K562 (cell line): Measurements from ENCODE around the gene KRT81. TPM values are rescaled to one million over a fixed set of nuclear protein-coding genes. Genes with fewer than 3 reads are reported as not detected.

Experiments used
- ATAC-seq: fragments of 200-7000 bp; cut with Tn5 transposase; 3 replicates; pipeline ENCODE4 v1.9.1; 2020; ENCODE audit warnings: moderate library complexity
- BruUV-seq: library from RNA; stranded (reverse); fragments of 400-500 nt; replicated peaks from 2 replicates; lab custom pipeline; 2021; lab: Mats Ljungman, UMichigan
- CTCF ChIA-PET: fragments of 300-600 bp; formaldehyde crosslinking; extraction: SDS; loops from one replicate; lab custom pipeline; 2021; ENCODE audit warnings: low intra/inter-chr PET ratio; lab: Yijun Ruan, JAX
- POLR2A ChIA-PET: fragments of 300-600, 350-650 bp; sonication (Branson Sonifier 250); formaldehyde crosslinking; extraction: SDS; loops from one replicate; lab custom pipeline; 2021; ENCODE audit warnings: antibody characterized with exemption, inconsistent platforms; lab: Yijun Ruan, JAX
- DNase-seq, 4 experiments: peaks; one replicate each; pipeline versions ENCODE4 v3.0.0 to v3.0.0-alpha.2; 2011 to 2018; ENCODE audit warnings: low spot score in 3 of 4, mixed read lengths in 3 of 4; ENCODE audit errors: extremely low read depth in 1 of 4
- FAIRE-seq: peaks from 2 replicates; lab custom pipeline; 2011; peaks lifted over from hg19 to GRCh38; lab: Jason Lieb, UNC
- H2AFZ ChIP-seq: 2 replicates; pipeline ENCODE4 v1.6.0; 2011; ENCODE audit warnings: low read depth, low read length, control low read depth, inconsistent platforms
- H3K27ac ChIP-seq: fragments of 200-600 bp; 3 replicates; pipeline ENCODE4 v1.8.0; 2011; ENCODE audit warnings: low read depth, mild to moderate bottlenecking, control low read depth, inconsistent platforms, low read length, moderate library complexity, mixed read lengths; ENCODE audit errors: extremely low read depth
- H3K27me3 ChIP-seq, 2 experiments: fragments of 300-600 bp in 1 of 2; 2 replicates in 1 of 2; 3 replicates in 1 of 2; pipeline versions ENCODE4 v1.6.0 to v1.8.0; 2011; ENCODE audit warnings: inconsistent platforms in 2 of 2, low read length in 2 of 2, mild to moderate bottlenecking in 1 of 2, mixed read lengths in 1 of 2, moderate library complexity in 1 of 2; ENCODE audit not compliant: control insufficient read depth in 2 of 2, insufficient read depth in 2 of 2
- H3K36me3 ChIP-seq: fragments of 300-600 bp; 3 replicates; pipeline ENCODE4 v1.8.0; 2011; ENCODE audit warnings: mild to moderate bottlenecking, low read length, inconsistent platforms; ENCODE audit not compliant: control insufficient read depth, insufficient read depth
- H3K4me1 ChIP-seq, 2 experiments: fragments of 200-600 bp in 1 of 2; replicated peaks in 1 of 2; 2 replicates in 1 of 2; 3 replicates in 1 of 2; pipeline versions ENCODE4 v1.5.1 to v1.8.0; 2011; ENCODE audit warnings: inconsistent platforms in 2 of 2, low read length in 2 of 2, mild to moderate bottlenecking in 1 of 2, mixed read lengths in 1 of 2, moderate library complexity in 1 of 2; ENCODE audit not compliant: control insufficient read depth in 2 of 2, insufficient read depth in 2 of 2
- H3K4me2 ChIP-seq: 2 replicates; pipeline ENCODE4 v1.6.1; 2011; ENCODE audit warnings: low read length, control low read depth, inconsistent platforms, mixed read lengths; ENCODE audit not compliant: insufficient read depth
- H3K4me3 ChIP-seq: fragments of 200-600 bp; sonication (generic), shearing (Covaris generic); 2 replicates; pipeline ENCODE4 v1.5.1; 2016; ENCODE audit warnings: control low read depth, inconsistent platforms
- H3K79me2 ChIP-seq: fragments of 200-600 bp; 3 replicates; pipeline ENCODE4 v1.8.0; 2011; ENCODE audit warnings: low read length, inconsistent platforms; ENCODE audit not compliant: control insufficient read depth, insufficient read depth
- H3K9ac ChIP-seq, 2 experiments: 2 replicates each; pipeline versions ENCODE4 v1.6.0 to v1.6.1; 2011; ENCODE audit warnings: low read depth in 2 of 2, low read length in 2 of 2, control low read depth in 1 of 2, inconsistent platforms in 1 of 2, mild to moderate bottlenecking in 1 of 2, mixed read lengths in 1 of 2; ENCODE audit not compliant: insufficient read depth in 1 of 2
- H3K9me1 ChIP-seq: one replicate; pipeline ENCODE4 v1.6.0; 2011; ENCODE audit warnings: inconsistent platforms, mild to moderate bottlenecking, low read length, moderate library complexity; ENCODE audit not compliant: control insufficient read depth, insufficient read depth
- H3K9me3 ChIP-seq: replicated peaks from 2 replicates; pipeline ENCODE4 v1.5.1; 2011; ENCODE audit warnings: low read depth, low read length, inconsistent platforms; ENCODE audit not compliant: control insufficient read depth, insufficient read depth
- H4K20me1 ChIP-seq: replicated peaks from 2 replicates; pipeline ENCODE4 v1.6.1; 2011; ENCODE audit warnings: low read length, inconsistent platforms, mixed read lengths; ENCODE audit not compliant: control insufficient read depth, insufficient read depth
- ARID3A ChIP-seq: IDR thresholded peaks from 2 replicates; pipeline ENCODE4 v1.6.1; 2012; ENCODE audit warnings: low read depth, low read length, improper control_type of control experiment, borderline replicate concordance
- ATF2 ChIP-seq: sonication (generic); formaldehyde crosslinking; IDR thresholded peaks from 2 replicates; pipeline ENCODE4 v1.8.1; 2022; ENCODE audit warnings: missing genetic modification reagents
- CBFA2T2 ChIP-seq: fragments of 450-650 bp; conservative IDR thresholded peaks from 2 replicates; pipeline ENCODE4 v1.6.1; 2017; ENCODE audit warnings: mild to moderate bottlenecking
- CC2D1A ChIP-seq: fragments of 450-650 bp; IDR thresholded peaks from 2 replicates; pipeline ENCODE4 v1.6.1; 2017; ENCODE audit warnings: mild to moderate bottlenecking
- ESRRB ChIP-seq: fragments of 250-450 bp; sonication (Bioruptor Pico); IDR thresholded peaks from 2 replicates; pipeline ENCODE4 v1.5.0; 2020; ENCODE audit warnings: mild to moderate bottlenecking, moderate library complexity, borderline replicate concordance
- FOXP1 ChIP-seq: sonication (generic); formaldehyde crosslinking; IDR thresholded peaks from 2 replicates; pipeline ENCODE4 v1.8.0; 2022; ENCODE audit warnings: mild to moderate bottlenecking, missing genetic modification reagents
- JUND ChIP-seq, 2 experiments: IDR thresholded peaks; 2 replicates in 1 of 2; 3 replicates in 1 of 2; pipeline ENCODE4 v1.6.1; 2011; ENCODE audit warnings: borderline replicate concordance in 2 of 2, low read depth in 2 of 2, low read length in 2 of 2, improper control_type of control experiment in 1 of 2, missing biosample characterization in 1 of 2, missing genetic modification characterization in 1 of 2, missing genetic modification reagents in 1 of 2
- SPI1 ChIP-seq: IDR thresholded peaks from 2 replicates; pipeline ENCODE4 v1.6.1; 2011; ENCODE audit warnings: low read depth, low read length, control low read depth, borderline replicate concordance
- TEAD2 ChIP-seq: fragments of 450-650 bp; IDR thresholded peaks from 2 replicates; pipeline ENCODE4 v1.6.1; 2016; ENCODE audit warnings: missing genetic modification characterization, control low read depth, missing compliant biosample characterization
- ZNF197 ChIP-seq: fragments of 200-800 bp; sonication (Bioruptor generic); IDR thresholded peaks from 2 replicates; pipeline ENCODE4 v1.6.1; 2016; ENCODE audit warnings: low read depth, missing genetic modification characterization, missing compliant biosample characterization
- whole genome bisulfite sequencing: fragments of 100-300 bp; shearing (Covaris generic); methylation state at CpG from one replicate; pipeline ENCODE4 v1.1.6; 2016; ENCODE audit warnings: low coverage, mixed read lengths; ENCODE audit not compliant: insufficient coverage; ENCODE audit errors: missing lambda C conversion rate; 5-methylcytosine and 5-hydroxymethylcytosine counted together
- in situ Hi-C: fragments of 300-500 bp; cut with MboI; formaldehyde crosslinking; loops from 4 replicates; pipeline ENCODE4 v1.15.0; 2018; ENCODE audit warnings: inconsistent platforms, mixed read lengths
- intact Hi-C: fragments of 100-400 bp; cut with micrococcal nuclease; formaldehyde crosslinking; loops from 2 replicates; pipeline ENCODE4 v1.14.2; 2022
- polyA plus RNA-seq, 8 experiments: library from polyadenylated mRNA; depleted of rRNA in 4 of 8; stranded (reverse) in 5 of 8; unstranded in 3 of 8; fragments of >200 nt; fragmentation: Nextera tagmentation in 2 of 8; fragmentation: Illumina TruSeq in 1 of 8; extraction: Ambion mirVana in 2 of 8; extraction: Trizol in 1 of 8; gene quantifications; 2 replicates each; pipeline versions ENCODE4 v1.2.1 to v1.2.3, GENCODE V29; 2011 to 2014; ENCODE audit warnings: inconsistent platforms in 1 of 8, missing spikeins in 1 of 8
- total RNA-seq, 7 experiments: library from RNA; depleted of rRNA in 6 of 7; stranded (reverse); fragments of >200 nt in 6 of 7; fragmentation: Illumina TruSeq in 2 of 7; extraction: Trizol in 2 of 7; gene quantifications; 2 replicates each; pipeline versions ENCODE4 v1.2.1 to v1.2.3, GENCODE V29; 2011 to 2021; ENCODE audit warnings: low replicate concordance in 1 of 7

The KRT81 gene
- total and polyA plus RNA-seq, 9 of the 15 experiments (the other 6 are each of a cell fraction or from before 2014, with no cell fraction given) = 0.27 TPM; not detected in 8

- TF ChIP-seq CBFA2T2 (no peak), ESRRB (no peak)
These were observed 41.8 kb downstream of the KRT81 start (continued) for GRCh38 chr12:52249511-52250047.

GRCh38 chr12:52248541-52249461 is 42.5 kb downstream of the KRT81 start:
- no peaks in the 10 kb centered on the region for H3K36me3 ChIP-seq
- no peak overlapping the region for H3K9ac ChIP-seq
- H3K4me1 ChIP-seq = no peaks in the 10 kb centered on the region
- no peak overlapping the region for H2AFZ ChIP-seq
- H3K9me1 ChIP-seq = no peaks in the 10 kb centered on the region
- H3K9me3 ChIP-seq = no peaks in the 10 kb centered on the region
- CTCF ChIA-PET = no interaction called here
- H3K79me2 ChIP-seq = no peaks in the 10 kb centered on the region
- WGBS = 0% methylated on average over 16 of the region's 18 CpGs
- no peak for DNase-seq
- TF ChIP-seq ARID3A (no peak), ATF2 (CRISPR knock-in tag) (no peak), CC2D1A (no peak), TEAD2 (no peak), JUND (IDR thresholded peaks at IDR 0.05; ENCODE audit: borderline replicate concordance, low read depth, low read length) (no peak), JUND (tag; IDR thresholded peaks at IDR 0.05; ENCODE audit: borderline replicate concordance, low read depth, low read length) (no peak), ZNF197 (no peak), SPI1 (no peak), FOXP1 (CRISPR knock-in tag) (no peak)
- in situ Hi-C loops = no loop called here
- intact Hi-C loops = no loop called here
- FAIRE-seq = no peak
- no peak overlapping the region for H3K4me3 ChIP-seq
- POLR2A ChIA-PET = no interaction called here
- no peak for ATAC-seq
- H4K20me1 ChIP-seq = 0 out of 2 replicates have a peak, but pooled peaks cover 9% of the 10 kb centered on the region
- H3K4me2 ChIP-seq = no peak overlapping the region
- BruUV-seq = no TSS peak
- peaks cover 19 to 67% of the 10 kb centered on the region in 2 experiments for H3K27me3 ChIP-seq
- no peak overlapping the region for H3K27ac ChIP-seq
